Cerebellar cortex (tissue), 1 donor: ENCODE data around the gene ANKRD23.
"Not testable (repeated sequence)": the region's sequence is repeated elsewhere in the genome, so short reads cannot be mapped to it uniquely, and the experiment has no call there.

Source experiments
- DNase-seq: peaks from one replicate; pipeline ENCODE4 v3.0.0-alpha.2; 2015; ENCODE audit warnings: low spot score

Gene ANKRD23

DNA sequence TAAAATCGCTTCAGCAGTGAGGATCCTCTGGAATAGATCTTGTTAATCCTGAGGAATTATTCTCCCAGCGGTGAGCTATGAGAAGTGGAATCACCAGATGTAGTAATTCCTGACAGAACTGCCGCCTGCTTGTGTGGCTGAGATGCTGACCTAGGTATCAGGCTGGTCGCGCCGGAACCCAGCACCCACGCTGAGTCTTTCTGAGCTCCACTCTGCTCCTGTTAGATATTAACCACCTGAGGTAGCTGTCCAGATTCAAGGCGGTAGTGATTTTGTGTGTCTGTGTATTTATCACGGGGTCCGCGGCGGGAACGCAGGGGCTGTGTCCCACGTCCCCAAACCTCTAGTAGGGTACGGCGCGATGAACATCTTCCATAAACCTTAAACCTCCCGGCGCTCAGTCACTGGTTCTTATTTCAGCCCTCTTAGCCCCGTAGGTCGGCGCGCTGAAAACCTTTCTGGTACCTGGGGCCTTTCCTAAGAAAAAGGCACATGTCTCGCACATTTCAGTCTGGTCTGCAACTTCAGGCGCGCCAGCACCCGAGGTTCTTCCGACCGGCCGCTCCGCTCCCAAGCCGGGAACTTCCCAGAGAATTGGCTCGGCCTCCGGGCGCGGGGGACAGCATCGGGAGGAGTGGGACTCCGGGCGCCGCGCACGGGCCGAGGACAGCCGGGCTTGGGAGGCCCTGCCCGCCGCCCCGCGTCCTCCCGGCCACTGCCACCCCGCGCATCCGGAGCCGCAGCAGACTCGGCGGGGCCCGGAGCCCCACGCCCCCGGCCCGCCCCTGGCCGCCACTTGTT, 28.3 kb downstream of the ANKRD23 start:
- peak; percentile 64 for DNase-seq

DNA sequence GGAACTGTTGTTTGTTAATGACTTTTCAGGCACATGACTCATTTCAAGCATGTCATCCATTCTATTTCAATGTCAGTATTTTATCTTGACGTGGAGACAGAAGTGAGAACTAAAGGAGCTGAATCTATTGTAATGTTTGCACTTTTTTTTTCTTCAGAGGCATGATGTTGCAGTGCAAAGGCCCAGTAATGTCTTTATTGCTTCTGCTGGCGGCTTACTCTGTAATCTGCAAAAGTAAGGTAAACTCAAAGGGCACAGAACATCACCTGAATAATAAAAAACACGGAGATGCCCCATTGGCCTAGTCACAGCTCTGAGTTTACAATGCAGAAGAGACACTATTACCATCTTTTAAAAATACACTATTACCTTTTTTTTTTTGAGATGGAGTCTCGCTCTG, 30.2 kb downstream of the ANKRD23 start:
- no peak for DNase-seq

- no peak for DNase-seq
Measured at GRCh38 chr2:96811917-96812316, 31.9 kb downstream of the ANKRD23 start.

DNA sequence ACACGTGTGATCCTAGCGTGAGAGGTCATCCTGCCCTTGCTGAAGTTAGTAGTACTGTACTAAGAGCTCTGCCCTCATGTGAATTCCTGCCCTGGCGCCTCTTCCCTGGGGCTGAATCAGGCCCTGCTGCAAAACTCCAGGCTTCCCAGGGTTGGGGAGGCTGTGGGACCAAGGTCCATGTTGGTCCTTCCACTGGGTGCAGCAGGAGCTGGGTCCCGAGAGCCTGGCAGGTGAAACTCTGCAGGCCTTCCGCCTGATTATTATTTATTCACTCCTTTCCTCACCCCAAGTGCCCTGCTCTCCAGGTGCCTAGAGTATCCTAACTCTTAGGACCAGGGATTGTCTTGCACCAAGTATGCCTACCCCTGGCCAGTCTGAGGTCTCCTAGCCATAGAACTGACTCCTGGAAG, 33.0 kb downstream of the ANKRD23 start:
- DNase-seq: no peak

- DNase-seq: no peak
Measured at GRCh38 chr2:96809951-96810782, 33.7 kb downstream of the ANKRD23 start.

DNA sequence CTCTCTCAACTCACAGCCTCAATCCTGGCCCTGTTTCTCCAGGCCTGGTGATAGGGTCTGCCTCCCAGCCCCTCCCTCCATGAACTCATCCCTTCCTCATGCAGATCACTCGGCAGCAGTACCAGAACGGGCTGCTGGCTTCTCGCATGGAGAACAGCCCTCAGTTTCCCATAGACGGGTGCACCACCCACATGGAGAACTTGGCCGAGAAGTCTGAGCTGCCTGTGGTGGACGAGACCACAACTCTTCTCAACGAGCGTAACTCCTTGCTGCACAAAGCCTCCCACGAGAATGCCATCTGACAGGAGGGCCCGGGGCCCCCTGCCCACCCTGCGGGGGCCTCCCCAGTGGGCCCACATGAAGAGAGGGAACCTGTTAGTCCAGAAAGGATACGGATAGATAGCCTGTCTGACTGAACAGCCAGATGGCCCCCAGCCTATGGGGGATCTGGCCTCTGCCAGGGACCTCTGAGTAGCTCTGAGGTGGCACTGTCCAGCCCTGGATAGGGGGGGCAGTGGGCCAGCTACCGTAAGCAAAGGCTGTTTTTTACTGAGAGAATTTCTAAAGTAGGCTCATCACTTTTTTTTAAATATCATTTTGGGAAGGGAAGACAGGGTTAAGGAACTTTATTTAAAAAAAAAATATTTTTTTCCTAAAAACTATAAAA, 34.5 kb downstream of the ANKRD23 start:
- no peak for DNase-seq

DNA sequence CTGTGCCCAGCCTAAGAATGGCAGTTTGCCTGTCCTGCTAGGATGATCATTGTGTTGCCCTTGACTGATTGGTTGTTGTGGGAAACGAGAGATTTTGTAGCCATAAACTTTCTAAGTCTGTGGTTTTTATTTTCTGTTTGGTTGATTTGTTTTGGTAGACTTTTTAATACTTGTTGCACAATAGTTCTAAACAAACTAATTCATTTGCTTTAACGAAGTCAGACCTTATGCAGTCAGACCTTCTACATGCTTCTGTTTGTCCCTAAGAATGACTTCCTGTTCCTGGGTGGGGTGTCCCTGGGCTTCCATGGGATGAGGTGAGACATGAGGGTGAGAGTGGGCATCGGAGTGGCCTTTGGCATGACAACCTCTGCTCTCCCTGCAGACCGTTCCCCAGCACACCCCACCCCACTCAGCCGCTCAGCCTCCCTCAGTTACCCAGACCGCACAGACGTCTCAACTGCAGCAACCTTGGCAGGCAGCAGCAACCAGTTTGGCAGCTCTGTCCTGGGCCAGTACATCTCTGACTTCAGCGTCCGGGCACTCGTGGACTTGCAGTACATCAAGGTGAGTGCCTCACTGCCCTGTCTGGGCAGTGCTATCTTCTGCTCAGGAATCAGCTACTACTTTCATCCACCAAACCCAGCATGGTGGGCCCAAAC, 35.5 kb downstream of the ANKRD23 start:
- peak; percentile 27 for DNase-seq

- no peak for DNase-seq
Measured at GRCh38 chr2:96807127-96807471, 36.7 kb downstream of the ANKRD23 start.

GRCh38 chr2:96806468-96807126, 37.2 kb downstream of the ANKRD23 start:
- DNase-seq: no peak

GRCh38 chr2:96805946-96806345, 37.9 kb downstream of the ANKRD23 start:
- not testable (repeated sequence) for DNase-seq

- DNase-seq: no peak
Measured at GRCh38 chr2:96804986-96805385, 38.8 kb downstream of the ANKRD23 start.

GRCh38 chr2:96802721-96803120, 41.1 kb downstream of the ANKRD23 start:
- no peak for DNase-seq

DNA sequence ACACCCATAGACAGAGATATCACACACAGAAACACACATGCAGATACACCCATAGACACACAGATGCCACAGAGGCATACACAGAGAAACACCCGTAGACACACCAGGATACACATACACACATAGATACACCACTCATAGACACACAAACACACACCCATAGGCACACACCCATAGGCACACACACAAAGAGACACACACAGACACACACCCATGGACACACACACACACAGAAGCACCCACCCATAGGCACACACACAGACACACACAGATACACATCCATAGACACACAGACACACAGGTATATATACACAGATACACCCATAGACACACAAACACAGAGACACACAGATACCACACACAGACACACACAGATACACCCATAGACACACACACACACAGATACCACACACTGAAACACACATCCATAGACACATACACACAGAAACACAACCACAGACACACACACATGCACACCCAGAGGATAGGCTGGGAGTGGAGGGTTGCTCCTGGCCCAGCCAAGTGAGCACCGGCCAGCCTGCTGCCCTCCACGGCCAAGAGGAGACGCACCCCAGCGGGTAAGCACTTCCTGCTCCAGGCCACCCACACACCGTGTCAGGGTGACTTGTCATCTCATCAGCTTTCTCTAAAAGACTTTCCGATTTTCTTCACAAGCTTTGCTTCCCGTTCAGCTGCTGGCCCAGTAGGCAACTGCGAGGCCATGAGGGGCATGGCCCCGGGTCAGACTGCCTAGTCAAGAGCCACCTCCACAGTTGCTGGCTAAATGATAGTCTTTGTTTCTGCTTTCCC, 41.8 kb downstream of the ANKRD23 start:
- no peak for DNase-seq

GRCh38 chr2:96801005-96801785, 42.6 kb downstream of the ANKRD23 start:
- DNase-seq: peak; percentile 85

DNA sequence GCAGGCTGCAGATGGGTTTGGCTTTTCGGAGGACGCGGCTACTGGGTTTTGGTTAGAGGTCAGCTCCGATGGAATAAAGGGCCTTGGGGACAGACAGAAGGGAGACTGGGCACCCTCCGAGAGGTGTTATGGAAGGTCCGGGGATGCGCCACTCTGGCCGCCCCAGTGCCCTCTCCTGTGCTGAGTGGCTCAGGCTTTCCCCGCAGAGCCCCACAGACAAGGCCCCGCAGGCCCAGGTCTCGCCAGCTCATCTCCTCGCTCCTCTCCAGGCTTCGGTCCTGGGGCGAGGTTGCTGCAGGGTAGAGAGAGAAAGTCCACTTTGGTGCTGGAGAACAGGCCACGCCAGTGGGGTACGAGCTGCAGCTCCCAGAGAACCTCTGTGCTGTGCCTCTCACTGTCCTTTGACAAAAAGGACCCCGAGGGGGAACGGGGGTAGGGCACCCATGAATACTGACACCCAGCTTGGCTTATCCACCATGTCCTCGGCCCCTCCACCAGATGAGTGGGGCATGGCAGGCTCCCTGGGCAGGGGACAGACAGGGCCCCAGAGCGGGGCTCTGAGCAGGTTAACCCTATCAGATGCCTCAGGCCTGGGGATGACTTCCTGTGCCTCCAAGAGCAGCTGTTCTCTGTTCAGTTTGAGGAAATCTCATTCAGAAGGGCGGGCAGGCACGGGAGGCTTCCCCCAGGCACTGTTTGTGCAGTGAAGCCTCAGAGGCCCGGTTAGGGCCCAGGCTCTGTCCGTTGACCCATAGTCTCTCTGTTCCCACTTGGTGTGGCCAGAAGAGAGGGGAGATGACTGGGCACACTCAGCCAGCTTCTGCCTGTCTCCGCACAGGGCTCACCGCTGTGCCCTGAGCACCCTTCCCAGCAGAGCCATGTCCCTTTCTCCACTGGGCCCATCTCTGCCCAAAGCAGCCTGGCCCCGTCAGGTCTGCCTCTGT, 43.5 kb downstream of the ANKRD23 start:
- no peak for DNase-seq

GRCh38 chr2:96799623-96799935, 44.2 kb downstream of the ANKRD23 start:
- DNase-seq: peak; percentile 37

- DNase-seq: no peak
Measured at GRCh38 chr2:96798733-96799622, 44.8 kb downstream of the ANKRD23 start.

- DNase-seq: no peak
Measured at GRCh38 chr2:96797066-96797625, 46.7 kb downstream of the ANKRD23 start.
